Effector memory CD8-positive, alpha-beta T cell (primary cell): ENCODE measurements around the gene NDUFS4.

ENCODE experiments used
- ATAC-seq: fragments of 150-1000 bp; cut with Tn5 transposase; replicated peaks from 2 replicates; pipeline ENCODE4 v1.10.0; 2021; ENCODE audit warnings: mild to moderate bottlenecking, moderate library complexity
- DNase-seq, 3 experiments: peaks; one replicate each; pipeline ENCODE4 v3.0.0; 2021
- H3K27ac Mint-ChIP-seq, 2 donors: one replicate each; pipeline ENCODE4 v1.8.0; 2022; ENCODE audit warnings: mild to moderate bottlenecking in 2 of 2, mixed read lengths in 2 of 2, moderate library complexity in 2 of 2
- H3K27me3 Mint-ChIP-seq, 2 donors: one replicate each; pipeline ENCODE4 v1.8.0; 2022; ENCODE audit warnings: mixed read lengths in 2 of 2
- H3K36me3 Mint-ChIP-seq: one replicate; pipeline ENCODE4 v1.8.0; 2022; ENCODE audit warnings: mild to moderate bottlenecking, moderate library complexity, mixed read lengths; ENCODE audit not compliant: insufficient read depth
- H3K4me1 Mint-ChIP-seq, 2 donors: one replicate each; pipeline ENCODE4 v1.8.0; 2022; ENCODE audit warnings: low read depth in 2 of 2, mixed read lengths in 2 of 2
- H3K4me3 Mint-ChIP-seq, 2 donors: one replicate each; pipeline ENCODE4 v1.8.0; 2022; ENCODE audit warnings: mild to moderate bottlenecking in 2 of 2, mixed read lengths in 2 of 2, moderate library complexity in 2 of 2
- H3K9me3 Mint-ChIP-seq, 2 donors: one replicate each; pipeline ENCODE4 v1.8.0; 2022; ENCODE audit warnings: mixed read lengths in 2 of 2

Gene NDUFS4

GRCh38 chr5:53554444-53554843 lies 6.0 kb upstream of the NDUFS4 start:
- ATAC-seq (no peak), DNase-seq (no peak)
- Mint-ChIP-seq H3K36me3 (no peaks in the 10 kb centered on the region), H3K27me3 (peaks cover 51 to 58% of the 10 kb centered on the region in 2 donors), H3K27ac (no peak overlapping the region), H3K4me1 (no peaks in the 10 kb centered on the region), H3K9me3 (no peaks in the 10 kb centered on the region), H3K4me3 (no peak overlapping the region)

GRCh38 chr5:53555160-53555559 lies 5.3 kb upstream of the NDUFS4 start:
- Mint-ChIP-seq H3K27ac (no peak overlapping the region), H3K27me3 (peaks cover 51 to 58% of the 10 kb centered on the region in 2 donors), H3K4me1 (peaks cover 0 to under 1% of the 10 kb centered on the region in 2 donors), H3K36me3 (no peaks in the 10 kb centered on the region), H3K4me3 (no peak overlapping the region), H3K9me3 (no peaks in the 10 kb centered on the region)
- DNase-seq = no peak
- no peak for ATAC-seq

- DNase-seq (no peak), ATAC-seq (no peak)
- Mint-ChIP-seq H3K27me3 (peaks cover 51 to 58% of the 10 kb centered on the region in 2 donors), H3K4me3 (no peak overlapping the region), H3K9me3 (no peaks in the 10 kb centered on the region), H3K36me3 (peaks cover 7% of the 10 kb centered on the region), H3K4me1 (peaks cover 6 to 9% of the 10 kb centered on the region in 2 donors), H3K27ac (no peak overlapping the region)
Observed at GRCh38 chr5:53556001-53556400, 4.4 kb upstream of the NDUFS4 start.

- H3K9me3 Mint-ChIP-seq = no peaks in the 10 kb centered on the region
- ATAC-seq (no peak), DNase-seq (no peak)
- H3K36me3 Mint-ChIP-seq = peaks cover 7% of the 10 kb centered on the region
- H3K4me3 Mint-ChIP-seq = no peak overlapping the region
- H3K27me3 Mint-ChIP-seq = peaks cover 49 to 54% of the 10 kb centered on the region in 2 donors
- H3K27ac Mint-ChIP-seq = no peak overlapping the region
- H3K4me1 Mint-ChIP-seq = peaks cover 13 to 19% of the 10 kb centered on the region in 2 donors
Observed at GRCh38 chr5:53557386-53557785, 3.1 kb upstream of the NDUFS4 start.

DNA sequence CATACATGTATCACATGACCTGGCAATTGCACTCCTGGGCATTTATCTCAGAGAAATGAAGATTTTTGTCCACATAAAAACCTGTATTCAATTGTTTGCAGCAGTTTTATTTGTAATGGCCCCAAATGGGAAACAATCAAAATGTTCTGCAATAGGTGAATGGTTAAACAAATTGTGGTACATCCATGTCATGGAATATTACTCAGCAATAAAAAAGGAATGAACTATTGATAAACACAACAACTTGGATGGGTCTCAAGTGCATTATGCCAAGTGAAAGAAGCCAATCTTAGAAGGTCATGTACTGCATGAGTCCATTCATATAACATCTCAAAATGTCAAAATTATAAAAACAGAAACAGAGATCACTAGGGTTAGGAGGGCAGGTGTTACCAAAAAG lies 1.5 kb upstream of the NDUFS4 start:
- no peaks in the 10 kb centered on the region for H3K9me3 Mint-ChIP-seq
- H3K4me3 Mint-ChIP-seq = no peak overlapping the region
- no peak overlapping the region for H3K27ac Mint-ChIP-seq
- peaks cover 19 to 31% of the 10 kb centered on the region in 2 donors for H3K4me1 Mint-ChIP-seq
- no peak for ATAC-seq
- peaks cover 7% of the 10 kb centered on the region for H3K36me3 Mint-ChIP-seq
- peaks cover 42 to 45% of the 10 kb centered on the region in 2 donors for H3K27me3 Mint-ChIP-seq
- no peak for DNase-seq

GRCh38 chr5:53560028-53560427 lies 411 bp upstream of the NDUFS4 start:
- DNase-seq = no peak
- peaks cover 32 to 36% of the 10 kb centered on the region in 2 donors for H3K27me3 Mint-ChIP-seq
- ATAC-seq = peak; percentile 14
- H3K4me3 Mint-ChIP-seq = peak overlapping the region; percentile 98
- no peaks in the 10 kb centered on the region for H3K9me3 Mint-ChIP-seq
- peaks cover 20 to 41% of the 10 kb centered on the region in 2 donors for H3K4me1 Mint-ChIP-seq
- H3K36me3 Mint-ChIP-seq = peaks cover 7% of the 10 kb centered on the region
- H3K27ac Mint-ChIP-seq = peak overlapping the region; percentile 96 to 97

GRCh38 chr5:53568401-53568800 lies 8.0 kb downstream of the NDUFS4 start:
- ATAC-seq (no peak), DNase-seq (no peak)
- H3K27ac Mint-ChIP-seq = no peak overlapping the region
- H3K27me3 Mint-ChIP-seq = no peaks in the 10 kb centered on the region
- no peak overlapping the region for H3K4me3 Mint-ChIP-seq
- H3K4me1 Mint-ChIP-seq = peaks cover 23 to 75% of the 10 kb centered on the region in 2 donors
- H3K36me3 Mint-ChIP-seq = no peaks in the 10 kb centered on the region
- H3K9me3 Mint-ChIP-seq = no peaks in the 10 kb centered on the region

DNA sequence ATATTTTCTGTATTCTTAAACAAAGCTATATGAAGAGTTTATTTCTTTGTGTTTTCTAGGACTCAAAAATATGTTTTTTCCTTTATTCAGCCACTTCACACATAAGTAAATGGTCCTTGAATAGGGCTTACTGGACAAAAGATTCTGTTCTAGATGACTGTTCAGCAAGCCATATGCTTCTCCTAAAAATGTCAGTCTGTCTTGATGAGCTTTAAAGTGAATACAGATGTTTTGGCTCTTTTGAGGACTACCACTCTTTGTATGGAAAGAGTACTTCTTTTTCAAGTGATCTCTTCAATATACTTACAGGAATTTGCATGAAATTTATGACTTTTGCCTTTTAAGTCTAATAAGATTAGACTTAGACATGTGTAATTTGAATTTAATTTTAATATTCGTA lies 8.4 kb downstream of the NDUFS4 start:
- H3K36me3 Mint-ChIP-seq = no peaks in the 10 kb centered on the region
- H3K4me3 Mint-ChIP-seq = no peak overlapping the region
- H3K9me3 Mint-ChIP-seq = no peaks in the 10 kb centered on the region
- DNase-seq (no peak), ATAC-seq (no peak)
- no peak overlapping the region for H3K27ac Mint-ChIP-seq
- H3K27me3 Mint-ChIP-seq = no peaks in the 10 kb centered on the region
- H3K4me1 Mint-ChIP-seq = peaks cover 21 to 73% of the 10 kb centered on the region in 2 donors

DNA sequence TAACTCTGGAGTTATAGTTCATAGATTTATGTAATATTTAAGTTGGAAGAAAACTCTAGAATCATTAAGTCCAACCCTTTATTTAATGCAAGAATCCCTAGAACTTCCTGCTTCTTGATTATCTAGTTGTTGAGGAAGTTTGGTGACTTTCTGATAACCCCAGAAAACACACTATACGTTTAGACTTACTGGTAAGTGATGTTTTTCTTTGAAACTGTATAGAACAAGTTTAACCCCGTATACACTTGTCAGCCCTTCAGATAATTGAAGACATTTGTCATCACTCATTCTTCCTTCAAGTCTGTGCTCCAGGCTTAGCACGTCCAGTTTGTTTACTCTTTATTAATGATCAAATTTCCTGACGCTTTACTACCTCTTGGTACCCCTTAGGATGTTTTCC lies 9.0 kb downstream of the NDUFS4 start:
- Mint-ChIP-seq H3K27me3 (no peaks in the 10 kb centered on the region), H3K27ac (no peak overlapping the region), H3K4me1 (peaks cover 19 to 72% of the 10 kb centered on the region in 2 donors), H3K4me3 (no peak overlapping the region), H3K36me3 (no peaks in the 10 kb centered on the region), H3K9me3 (no peaks in the 10 kb centered on the region)
- DNase-seq = no peak
- ATAC-seq = no peak

DNA sequence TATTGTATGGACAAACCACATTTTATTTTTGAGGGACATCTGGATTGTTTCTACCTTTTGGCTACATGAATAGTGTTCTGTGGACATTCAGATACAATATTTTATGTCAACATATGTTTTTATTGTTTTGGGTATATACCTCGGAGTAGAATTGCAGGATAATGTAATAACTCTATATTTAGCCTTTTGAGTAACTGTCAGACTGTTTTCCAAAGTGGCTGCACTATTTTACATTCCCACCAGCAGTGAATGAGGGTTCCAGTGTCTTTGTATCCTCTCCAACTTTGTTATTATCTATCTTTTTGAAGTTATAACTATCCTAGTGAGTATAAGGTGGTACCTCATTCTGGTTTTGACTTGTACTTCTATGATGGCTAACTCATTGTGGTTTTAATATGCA lies 11.0 kb downstream of the NDUFS4 start:
- no peak overlapping the region for H3K4me3 Mint-ChIP-seq
- H3K27me3 Mint-ChIP-seq = no peaks in the 10 kb centered on the region
- ATAC-seq = no peak
- DNase-seq = no peak
- H3K4me1 Mint-ChIP-seq = peaks cover 16 to 59% of the 10 kb centered on the region in 2 donors
- H3K27ac Mint-ChIP-seq = no peak overlapping the region
- no peaks in the 10 kb centered on the region for H3K9me3 Mint-ChIP-seq
- H3K36me3 Mint-ChIP-seq = no peaks in the 10 kb centered on the region

GRCh38 chr5:53575101-53575500 lies 14.7 kb downstream of the NDUFS4 start:
- Mint-ChIP-seq H3K4me3 (no peak overlapping the region), H3K9me3 (no peaks in the 10 kb centered on the region), H3K27ac (no peak overlapping the region), H3K36me3 (no peaks in the 10 kb centered on the region), H3K4me1 (peaks cover 22 to 63% of the 10 kb centered on the region in 2 donors), H3K27me3 (no peaks in the 10 kb centered on the region)
- ATAC-seq (no peak), DNase-seq (no peak)

GRCh38 chr5:53575831-53576230 lies 15.4 kb downstream of the NDUFS4 start:
- H3K36me3 Mint-ChIP-seq = no peaks in the 10 kb centered on the region

DNA sequence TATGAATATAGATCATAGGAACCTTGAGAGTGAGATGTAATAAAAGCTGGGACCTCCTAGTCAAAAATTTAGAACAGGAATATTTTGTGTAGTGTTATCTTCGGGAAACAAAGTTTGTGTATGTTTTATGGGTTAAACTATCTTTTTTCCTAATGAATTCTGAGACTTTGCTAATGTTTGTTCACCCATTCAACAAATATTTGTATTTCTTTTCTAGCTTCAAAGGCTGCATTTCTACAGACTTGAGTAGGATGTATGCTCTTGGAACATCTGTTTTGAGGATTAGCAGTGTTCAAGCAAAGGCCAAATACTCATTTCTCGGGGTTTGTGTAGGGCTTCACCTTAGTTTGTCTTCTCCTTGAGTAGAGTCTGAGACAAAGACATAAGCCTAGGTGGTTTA lies 16.2 kb downstream of the NDUFS4 start:
- H3K27me3 Mint-ChIP-seq = no peaks in the 10 kb centered on the region
- no peaks in the 10 kb centered on the region for H3K36me3 Mint-ChIP-seq
- no peak for ATAC-seq
- peaks cover 24 to 71% of the 10 kb centered on the region in 2 donors for H3K4me1 Mint-ChIP-seq
- no peaks in the 10 kb centered on the region for H3K9me3 Mint-ChIP-seq
- H3K4me3 Mint-ChIP-seq = no peak overlapping the region
- H3K27ac Mint-ChIP-seq = peak overlapping the region in 1 of 2 donors; percentile 41
- no peak for DNase-seq

More at GRCh38 chr5:53575831-53576230, 15.4 kb downstream of the NDUFS4 start:
- Mint-ChIP-seq H3K9me3 (no peaks in the 10 kb centered on the region), H3K4me3 (no peak overlapping the region), H3K27ac (no peak overlapping the region), H3K4me1 (peaks cover 25 to 68% of the 10 kb centered on the region in 2 donors), H3K27me3 (no peaks in the 10 kb centered on the region)
- ATAC-seq = no peak
- DNase-seq = no peak

GRCh38 chr5:53578854-53579253 lies 18.4 kb downstream of the NDUFS4 start:
- Mint-ChIP-seq H3K27me3 (no peaks in the 10 kb centered on the region), H3K9me3 (no peaks in the 10 kb centered on the region), H3K27ac (no peak overlapping the region), H3K4me3 (no peak overlapping the region), H3K36me3 (no peaks in the 10 kb centered on the region), H3K4me1 (peaks cover 20 to 54% of the 10 kb centered on the region in 2 donors)
- DNase-seq (no peak), ATAC-seq (no peak)

- no peak overlapping the region for H3K4me3 Mint-ChIP-seq
- DNase-seq (no peak), ATAC-seq (no peak)
- peaks cover 20 to 48% of the 10 kb centered on the region in 2 donors for H3K4me1 Mint-ChIP-seq
- H3K9me3 Mint-ChIP-seq = no peaks in the 10 kb centered on the region
- H3K36me3 Mint-ChIP-seq = no peaks in the 10 kb centered on the region
- no peaks in the 10 kb centered on the region for H3K27me3 Mint-ChIP-seq
- peak overlapping the region in 1 of 2 donors; percentile 89 for H3K27ac Mint-ChIP-seq
Observed at GRCh38 chr5:53580547-53580946, 20.1 kb downstream of the NDUFS4 start.
